Central memory CD8-positive, alpha-beta T cell (primary cell): ENCODE data around the gene PFDN1.
A peak's percentile ranks its signal among the peaks of the same experiment; 100 is the strongest.

Experiments
- ATAC-seq: fragments of 150-1000 bp; cut with Tn5 transposase; replicated peaks from 2 replicates; pipeline ENCODE4 v1.10.0; 2022; ENCODE audit warnings: mild to moderate bottlenecking, moderate FRiP score, moderate number of reproducible peaks; ENCODE audit not compliant: poor library complexity, severe bottlenecking; ENCODE audit errors: extremely low read depth
- DNase-seq, 2 donors: peaks; one replicate each; pipeline ENCODE4 v3.0.0; 2021; ENCODE audit warnings: low spot score in 2 of 2
- H3K27ac Mint-ChIP-seq: one replicate; pipeline ENCODE4 v1.8.0; 2022; ENCODE audit warnings: low read depth, mild to moderate bottlenecking, moderate library complexity, mixed read lengths
- H3K27me3 Mint-ChIP-seq: one replicate; pipeline ENCODE4 v1.8.0; 2022; ENCODE audit warnings: mixed read lengths
- H3K36me3 Mint-ChIP-seq: one replicate; pipeline ENCODE4 v1.8.0; 2022; ENCODE audit warnings: mild to moderate bottlenecking, moderate library complexity, mixed read lengths; ENCODE audit not compliant: insufficient read depth
- H3K4me1 Mint-ChIP-seq: one replicate; pipeline ENCODE4 v1.8.0; 2022; ENCODE audit warnings: mixed read lengths
- H3K4me3 Mint-ChIP-seq: one replicate; pipeline ENCODE4 v1.8.0; 2022; ENCODE audit warnings: mild to moderate bottlenecking, moderate library complexity, mixed read lengths
- H3K9me3 Mint-ChIP-seq: one replicate; pipeline ENCODE4 v1.8.0; 2022; ENCODE audit warnings: mixed read lengths

Gene PFDN1

DNA sequence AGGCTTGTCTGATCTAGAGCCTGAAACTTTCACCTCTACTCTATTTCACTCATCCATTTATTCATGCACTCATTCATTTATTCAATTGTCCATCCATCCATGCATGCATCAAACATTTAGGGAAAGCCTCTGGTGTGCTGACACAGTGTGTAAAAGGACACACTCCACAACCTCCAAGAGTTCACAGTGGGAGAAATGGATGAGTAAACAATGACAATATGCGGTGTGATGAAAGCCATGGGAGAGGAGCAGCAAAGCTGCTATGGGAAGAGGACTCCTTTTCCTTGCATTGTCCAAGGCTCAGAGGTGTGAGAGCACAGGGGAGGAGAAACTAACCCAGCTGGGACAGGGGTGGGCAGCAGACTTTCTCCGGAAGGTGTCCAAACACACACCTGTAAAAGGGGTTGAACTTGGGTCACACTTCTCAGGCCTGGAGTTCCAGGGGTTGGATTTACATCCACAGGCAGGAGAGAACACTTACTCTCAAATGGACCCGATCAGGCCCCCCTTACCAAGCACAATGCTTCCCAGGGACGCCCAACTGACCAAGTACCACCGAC lies 21.2 kb upstream of the PFDN1 start:
- peaks cover 1% of the 10 kb centered on the region for H3K36me3 Mint-ChIP-seq
- no peaks in the 10 kb centered on the region for H3K27me3 Mint-ChIP-seq
- H3K9me3 Mint-ChIP-seq: peaks cover 5% of the 10 kb centered on the region
- no peaks in the 10 kb centered on the region for H3K4me1 Mint-ChIP-seq
- H3K4me3 Mint-ChIP-seq: no peak overlapping the region
- DNase-seq: no peak
- ATAC-seq: no peak
- no peak overlapping the region for H3K27ac Mint-ChIP-seq

DNA sequence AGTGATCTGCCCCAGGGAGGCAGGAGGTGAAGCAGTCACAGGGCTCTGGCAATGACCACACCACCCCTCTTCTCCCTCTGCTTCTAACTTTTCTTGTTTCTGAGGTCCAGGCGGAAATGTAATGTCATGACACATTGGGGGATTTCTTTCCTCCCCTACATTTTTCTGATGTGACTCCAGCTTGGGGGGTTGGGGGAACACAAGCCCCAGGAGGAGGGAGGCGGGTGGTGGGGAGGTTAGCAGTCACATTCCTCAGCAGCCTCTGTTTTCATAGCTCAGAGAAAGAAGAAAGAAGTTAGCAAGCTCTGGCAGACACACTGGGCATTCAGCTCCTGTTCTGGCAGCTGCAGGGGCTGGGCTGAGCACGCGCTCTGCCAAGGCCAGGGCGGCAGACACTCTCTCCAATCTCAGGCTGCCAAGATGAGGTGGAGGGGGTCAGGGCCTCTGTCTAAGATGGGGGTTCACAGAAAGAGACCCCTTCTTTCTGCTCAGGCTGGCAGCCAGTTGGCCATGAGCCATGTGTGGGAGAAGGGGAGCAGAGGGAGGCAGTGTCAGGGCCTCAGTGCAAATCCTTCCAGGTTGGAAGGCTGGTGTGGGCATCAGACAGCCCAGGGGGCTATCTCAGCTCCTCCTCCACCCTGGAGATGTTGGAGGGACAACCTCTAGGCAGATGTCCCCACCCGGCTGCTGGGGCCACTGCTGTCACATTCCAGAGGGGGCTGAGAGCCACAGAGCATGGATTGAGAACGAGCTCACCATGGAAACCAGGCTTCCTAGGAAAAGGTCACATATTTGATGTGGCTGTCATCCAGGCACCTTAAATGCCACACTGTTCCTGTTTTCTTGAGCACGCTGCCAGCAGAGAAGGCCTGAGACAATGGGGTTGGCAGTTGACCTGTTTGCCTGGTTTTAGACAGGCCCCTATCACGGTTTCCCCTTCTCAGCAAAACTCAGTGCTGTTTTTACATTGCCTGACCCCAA lies 20.1 kb upstream of the PFDN1 start:
- Mint-ChIP-seq H3K4me3 (no peak overlapping the region), H3K4me1 (no peaks in the 10 kb centered on the region), H3K36me3 (peaks cover 1% of the 10 kb centered on the region), H3K27me3 (no peaks in the 10 kb centered on the region), H3K9me3 (peaks cover 5% of the 10 kb centered on the region), H3K27ac (no peak overlapping the region)
- ATAC-seq (no peak), DNase-seq (no peak)

DNA sequence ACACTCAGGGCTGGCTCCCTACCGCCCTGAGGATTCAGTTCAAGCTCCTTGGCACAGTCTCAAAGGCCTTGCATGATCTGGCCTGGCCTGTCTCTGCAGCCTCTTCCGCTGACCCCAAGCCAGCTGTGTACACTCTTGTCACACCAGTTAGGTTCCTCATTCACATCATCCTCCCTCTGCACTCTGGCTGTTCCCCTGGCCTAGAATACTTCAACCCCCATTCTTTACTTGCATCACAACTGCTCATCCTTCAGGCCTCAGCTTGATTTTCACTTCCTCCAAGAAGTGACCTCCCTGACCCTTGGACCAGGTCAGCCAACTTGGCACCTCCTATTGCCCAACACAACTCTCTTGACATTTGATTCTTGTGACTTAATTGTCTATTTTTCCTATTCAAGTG lies 18.9 kb upstream of the PFDN1 start:
- no peak for DNase-seq
- Mint-ChIP-seq H3K27me3 (no peaks in the 10 kb centered on the region), H3K27ac (no peak overlapping the region), H3K4me1 (no peaks in the 10 kb centered on the region), H3K36me3 (peaks cover 1% of the 10 kb centered on the region), H3K4me3 (no peak overlapping the region), H3K9me3 (peaks cover 5% of the 10 kb centered on the region)
- ATAC-seq: no peak

DNA sequence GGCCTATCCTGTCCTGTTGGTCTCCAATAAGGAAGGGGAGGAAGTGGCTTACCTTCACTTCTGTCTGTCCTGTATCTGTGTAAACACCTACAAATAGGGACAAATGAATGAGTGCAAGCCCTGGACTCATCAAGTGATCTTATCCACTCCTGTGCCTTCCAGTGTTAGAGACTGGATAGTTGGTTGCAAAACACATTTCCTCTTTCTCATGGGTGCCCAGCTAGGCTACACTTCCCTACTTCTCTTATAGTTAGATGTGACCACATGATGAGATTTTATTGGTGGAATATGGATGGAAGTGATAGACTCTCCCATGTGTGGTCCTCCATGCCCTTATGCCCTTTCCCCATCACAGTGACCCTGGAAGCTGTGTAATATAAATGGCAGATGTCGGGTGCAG lies 16.9 kb upstream of the PFDN1 start:
- no peak for ATAC-seq
- no peak overlapping the region for H3K27ac Mint-ChIP-seq

DNA sequence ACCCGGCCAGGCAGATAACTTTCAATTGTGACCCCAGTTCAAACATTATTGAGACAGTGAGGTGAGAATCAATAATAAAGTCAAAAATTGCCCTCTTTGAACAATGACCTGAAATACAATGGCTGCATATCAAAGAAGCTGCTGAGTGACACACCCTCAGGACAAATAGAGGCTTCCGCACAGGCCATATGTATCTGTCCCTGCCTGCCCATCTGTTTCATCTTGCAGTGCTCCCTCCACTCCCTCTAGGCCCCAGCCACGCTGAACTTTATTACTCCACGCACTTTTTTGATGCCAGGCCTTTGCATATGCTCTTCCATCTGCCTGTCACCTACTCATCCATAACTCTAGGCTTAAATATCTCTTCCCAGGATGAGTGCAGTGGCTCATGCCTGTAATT lies 15.9 kb upstream of the PFDN1 start:
- peaks cover 5% of the 10 kb centered on the region for H3K9me3 Mint-ChIP-seq
- ATAC-seq (no peak), DNase-seq (no peak)
- H3K36me3 Mint-ChIP-seq: peaks cover 1% of the 10 kb centered on the region
- H3K4me1 Mint-ChIP-seq: no peaks in the 10 kb centered on the region
- no peak overlapping the region for H3K4me3 Mint-ChIP-seq
- H3K27ac Mint-ChIP-seq: no peak overlapping the region
- no peaks in the 10 kb centered on the region for H3K27me3 Mint-ChIP-seq

More for the DNA sequence above, 16.9 kb upstream of the PFDN1 start:
- peaks cover 1% of the 10 kb centered on the region for H3K36me3 Mint-ChIP-seq
- no peaks in the 10 kb centered on the region for H3K27me3 Mint-ChIP-seq
- DNase-seq: no peak
- H3K4me1 Mint-ChIP-seq: no peaks in the 10 kb centered on the region
- H3K4me3 Mint-ChIP-seq: no peak overlapping the region
- peaks cover 5% of the 10 kb centered on the region for H3K9me3 Mint-ChIP-seq

DNA sequence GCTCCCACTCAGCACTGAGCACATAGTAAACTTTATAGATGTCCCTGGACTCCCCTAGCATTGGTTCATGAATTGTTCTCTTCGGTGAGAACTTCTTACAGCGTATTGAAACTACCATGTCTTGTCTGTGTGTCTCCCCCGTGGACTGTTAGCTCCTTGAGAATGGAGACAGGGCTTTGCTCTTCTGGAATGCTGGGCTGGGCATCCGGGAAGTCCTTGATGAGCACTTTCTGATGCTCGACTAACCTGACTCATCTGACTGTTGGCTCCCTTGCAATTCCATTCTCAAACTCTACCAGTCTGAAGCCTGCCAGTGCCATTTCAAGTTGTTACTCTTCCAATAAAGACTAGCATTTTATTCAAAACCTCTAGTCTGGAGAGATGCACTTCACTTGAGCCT lies 15.0 kb upstream of the PFDN1 start:
- Mint-ChIP-seq H3K4me1 (no peaks in the 10 kb centered on the region), H3K27ac (no peak overlapping the region), H3K9me3 (peaks cover 5% of the 10 kb centered on the region), H3K27me3 (no peaks in the 10 kb centered on the region), H3K4me3 (no peak overlapping the region), H3K36me3 (peaks cover 1% of the 10 kb centered on the region)
- ATAC-seq (no peak), DNase-seq (no peak)

DNA sequence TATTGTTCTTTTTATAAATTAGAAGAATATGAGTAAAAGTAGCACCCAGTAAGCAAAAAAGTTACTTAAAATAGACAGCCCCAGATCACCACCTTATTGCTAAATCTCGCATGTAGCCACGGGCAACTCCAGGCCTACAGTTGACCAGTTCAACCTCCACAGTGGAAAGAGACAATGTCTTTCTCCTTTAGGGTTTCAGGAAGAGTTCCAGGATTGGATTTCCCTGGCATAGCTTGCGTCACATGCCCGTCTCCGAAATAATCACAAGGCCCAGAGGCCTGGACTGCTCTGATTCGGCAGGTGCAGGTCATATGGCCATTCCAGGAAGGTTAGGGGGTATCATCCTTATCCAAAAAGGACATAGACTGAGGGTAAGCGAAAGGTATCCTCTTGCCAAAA lies 9.9 kb upstream of the PFDN1 start:
- Mint-ChIP-seq H3K27me3 (peaks cover 30% of the 10 kb centered on the region), H3K9me3 (no peaks in the 10 kb centered on the region), H3K27ac (no peak overlapping the region), H3K4me1 (no peaks in the 10 kb centered on the region), H3K4me3 (no peak overlapping the region), H3K36me3 (no peaks in the 10 kb centered on the region)
- ATAC-seq: no peak
- no peak for DNase-seq

DNA sequence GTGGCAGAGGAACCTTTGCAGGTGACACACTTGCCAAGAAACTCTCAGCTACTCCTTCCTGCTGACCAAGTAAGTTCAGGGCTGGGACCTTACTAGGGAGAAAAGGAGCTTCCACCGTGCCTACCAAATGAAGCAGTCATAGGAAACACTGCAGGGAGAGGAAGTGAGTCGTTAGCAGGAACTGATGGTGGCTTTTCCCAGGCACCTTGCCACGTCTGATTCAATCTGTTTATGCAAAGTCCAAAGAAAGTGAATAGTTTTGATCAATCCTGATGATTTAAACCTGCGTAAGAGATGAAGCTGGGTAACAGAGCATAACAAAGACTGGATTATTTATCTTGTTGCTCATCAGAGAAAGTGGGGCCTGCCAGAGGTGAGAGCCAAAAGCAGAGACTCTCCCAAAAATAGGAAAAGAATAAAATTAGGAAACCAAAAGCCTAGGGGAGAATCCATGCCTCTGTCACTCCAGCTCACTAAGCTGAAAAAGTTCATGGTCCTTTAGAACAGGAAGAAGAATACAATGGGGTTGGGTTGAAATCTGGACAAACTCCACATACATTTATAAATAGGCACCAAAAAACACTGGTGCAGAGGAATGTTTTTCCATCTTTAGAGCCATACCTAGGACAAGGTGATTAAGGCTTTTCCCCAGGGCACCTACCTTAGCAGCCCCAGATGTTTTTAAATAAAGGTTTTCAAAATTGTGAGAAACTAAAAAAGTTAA lies 9.3 kb upstream of the PFDN1 start:
- no peak overlapping the region for H3K27ac Mint-ChIP-seq
- DNase-seq (no peak), ATAC-seq (no peak)
- H3K36me3 Mint-ChIP-seq: no peaks in the 10 kb centered on the region
- no peaks in the 10 kb centered on the region for H3K4me1 Mint-ChIP-seq
- H3K27me3 Mint-ChIP-seq: peaks cover 30% of the 10 kb centered on the region
- no peak overlapping the region for H3K4me3 Mint-ChIP-seq
- H3K9me3 Mint-ChIP-seq: no peaks in the 10 kb centered on the region

DNA sequence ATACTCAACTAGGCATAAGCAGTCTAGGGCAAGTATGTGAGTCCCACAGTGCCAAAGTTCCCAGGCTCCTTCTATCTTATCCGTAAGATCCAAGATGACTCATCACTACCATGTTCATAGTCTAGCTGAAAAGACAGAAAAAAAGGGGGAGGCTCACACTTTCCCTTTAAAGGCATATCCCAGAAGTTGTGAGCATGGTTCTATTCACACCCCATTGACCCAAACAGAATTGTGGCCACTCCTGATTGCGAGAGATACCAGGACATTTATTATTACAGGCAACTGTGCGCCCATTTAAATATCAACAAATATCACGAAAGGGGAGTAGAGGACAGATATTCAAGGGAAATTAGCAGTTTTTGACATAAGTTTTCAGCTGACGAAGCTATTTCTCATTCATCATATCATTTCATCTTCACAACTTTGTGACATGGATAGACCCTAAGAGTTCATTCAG lies 8.1 kb upstream of the PFDN1 start:
- H3K36me3 Mint-ChIP-seq: no peaks in the 10 kb centered on the region

DNA sequence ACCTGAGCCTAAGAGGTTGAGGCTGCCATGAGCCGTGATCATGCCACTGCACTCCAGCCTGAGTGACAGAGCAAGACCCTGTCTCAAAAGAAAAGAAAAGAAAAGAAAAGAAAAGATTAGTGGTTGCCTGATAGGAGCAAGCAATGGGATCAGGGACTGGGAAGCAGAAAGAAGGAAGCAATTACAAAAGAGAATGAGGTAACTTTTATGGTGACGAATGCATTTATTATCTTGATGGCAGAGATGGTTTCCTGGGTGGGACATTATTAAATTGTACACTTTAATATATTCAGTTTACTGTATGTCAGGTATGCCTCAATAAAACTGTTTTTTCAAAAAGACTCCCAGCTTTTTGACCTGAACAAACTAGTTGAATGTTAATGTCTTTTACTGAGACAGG lies 7.5 kb upstream of the PFDN1 start:
- Mint-ChIP-seq H3K4me3 (no peak overlapping the region), H3K9me3 (no peaks in the 10 kb centered on the region), H3K27ac (peak overlapping the region; percentile 6), H3K4me1 (no peaks in the 10 kb centered on the region), H3K27me3 (peaks cover 40% of the 10 kb centered on the region), H3K36me3 (no peaks in the 10 kb centered on the region)
- ATAC-seq (no peak), DNase-seq (no peak)

More for the DNA sequence above, 8.1 kb upstream of the PFDN1 start:
- no peak for ATAC-seq
- no peaks in the 10 kb centered on the region for H3K4me1 Mint-ChIP-seq
- peaks cover 37% of the 10 kb centered on the region for H3K27me3 Mint-ChIP-seq
- no peaks in the 10 kb centered on the region for H3K9me3 Mint-ChIP-seq
- no peak overlapping the region for H3K27ac Mint-ChIP-seq
- H3K4me3 Mint-ChIP-seq: no peak overlapping the region
- DNase-seq: no peak

DNA sequence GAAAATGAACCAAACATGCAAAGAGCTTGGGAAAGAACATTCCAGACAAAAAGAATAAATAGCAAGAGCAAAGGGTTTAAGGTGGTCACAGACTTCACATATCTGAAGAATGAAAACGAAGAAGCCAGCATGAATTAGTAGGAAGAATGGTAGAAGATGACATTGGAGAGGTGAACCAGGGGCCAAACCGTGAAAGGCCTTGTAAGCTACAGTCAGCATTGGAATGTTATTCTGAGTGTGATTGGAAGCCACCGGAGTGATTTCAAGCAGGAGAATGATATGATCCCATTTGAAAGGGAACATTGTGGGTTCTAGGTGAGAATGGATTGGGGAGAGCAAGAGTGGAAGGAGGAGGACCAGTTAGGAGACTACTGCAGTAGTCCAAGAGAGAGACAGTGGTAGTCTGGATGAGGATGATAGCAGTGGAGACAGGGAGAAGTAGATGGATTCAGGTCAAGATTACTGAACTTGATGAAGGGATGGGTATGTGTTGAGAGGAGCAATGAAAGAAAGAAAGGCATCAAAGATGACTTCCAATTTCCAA lies 6.9 kb upstream of the PFDN1 start:
- DNase-seq: no peak
- H3K27ac Mint-ChIP-seq: no peak overlapping the region
- no peaks in the 10 kb centered on the region for H3K4me1 Mint-ChIP-seq
- H3K36me3 Mint-ChIP-seq: no peaks in the 10 kb centered on the region
- no peaks in the 10 kb centered on the region for H3K9me3 Mint-ChIP-seq
- peaks cover 40% of the 10 kb centered on the region for H3K27me3 Mint-ChIP-seq
- no peak for ATAC-seq
- H3K4me3 Mint-ChIP-seq: no peak overlapping the region

DNA sequence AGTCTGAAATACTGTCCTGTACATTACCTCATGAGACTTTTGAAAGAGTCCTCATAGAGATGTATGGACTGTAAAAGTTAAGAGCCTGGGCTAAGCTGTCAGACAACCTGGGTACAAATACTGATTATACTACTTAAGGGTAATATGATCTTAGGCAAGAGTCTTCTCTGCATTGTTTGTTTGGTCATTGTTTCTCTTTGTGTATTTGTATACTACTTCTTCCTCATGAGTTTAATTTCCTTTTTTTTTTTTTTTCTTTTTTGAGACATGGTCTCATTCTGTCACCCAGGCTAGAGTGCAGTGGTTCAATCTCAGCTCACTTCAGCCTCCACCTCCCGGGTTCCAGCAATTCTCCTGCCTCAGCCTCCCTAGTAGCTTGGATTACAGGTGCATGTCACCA lies 2.6 kb upstream of the PFDN1 start:
- Mint-ChIP-seq H3K36me3 (peaks cover 6% of the 10 kb centered on the region), H3K4me1 (peaks cover 20% of the 10 kb centered on the region), H3K9me3 (no peaks in the 10 kb centered on the region), H3K27ac (no peak overlapping the region), H3K4me3 (no peak overlapping the region), H3K27me3 (peaks cover 24% of the 10 kb centered on the region)
- ATAC-seq: no peak
- DNase-seq: no peak
